Subcutaneous adipose tissue (tissue), 4 donors: ENCODE measurements around the gene CHRNA5. TPM values are rescaled to one million over a fixed set of nuclear protein-coding genes. Genes with fewer than 3 reads are reported as not detected.

Source experiments
- CTCF ChIP-seq: fragments of 450-650 bp; IDR thresholded peaks from one replicate; pipeline ENCODE4 v1.5.1; 2016; ENCODE audit warnings: low read depth, mild to moderate bottlenecking, control low read depth, antibody characterized with exemption, moderate library complexity
- total RNA-seq, 4 donors: library from RNA; depleted of rRNA; stranded (reverse); fragments of >200 nt; gene quantifications; one replicate each; pipeline ENCODE4 v1.1.0, GENCODE V29; 2016

CHRNA5 gene
- total RNA-seq, 4 donors from 2014 or later, result 0.38 to 2.9 (median 0.56) TPM

- TF ChIP-seq CTCF, result no peak
Measured at GRCh38 chr15:78540141-78540870, 25.0 kb upstream of the CHRNA5 start, which contains the start of gene PSMA4. TSS of gene PSMA4 (plus strand) at chr15:78540444. CDS start at chr15:78541928, 1,484 bp downstream.

GRCh38 chr15:78540871-78541743, 24.2 kb upstream of the CHRNA5 start:
- no peak for TF ChIP-seq CTCF

GRCh38 chr15:78541744-78542034, 23.6 kb upstream of the CHRNA5 start:
- TF ChIP-seq CTCF, result no peak

GRCh38 chr15:78542647-78543046, 22.7 kb upstream of the CHRNA5 start:
- TF ChIP-seq CTCF, result no peak

GRCh38 chr15:78550194-78550593, 15.1 kb upstream of the CHRNA5 start:
- no peak for TF ChIP-seq CTCF

GRCh38 chr15:78550815-78551214, 14.5 kb upstream of the CHRNA5 start:
- TF ChIP-seq CTCF, result no peak

- TF ChIP-seq CTCF, result no peak
Measured at GRCh38 chr15:78551902-78552301, 13.4 kb upstream of the CHRNA5 start.
